DMS153 treated with DMSO at 0.1 percent for 48 hours (cell line): ENCODE measurements around the gene OR2T34.
"Not testable (repeated sequence)": the region's sequence is repeated elsewhere in the genome, so short reads cannot be mapped to it uniquely, and the experiment has no call there.

Source experiments
- DNase-seq: peaks from one replicate; lab custom pipeline; 2025; ENCODE audit not compliant: unreplicated experiment; lab: John Stamatoyannopoulos, UW

The OR2T34 gene

GRCh38 chr1:248565530-248566373 is 8.8 kb downstream of the OR2T34 start:
- DNase-seq: not testable (repeated sequence)

- DNase-seq: not testable (repeated sequence)
These were observed 11.9 kb downstream of the OR2T34 start, which contains the start of gene OR2T29 for GRCh38 chr1:248562672-248563071. Gene OR2T29, minus strand, starts transcription at chr1:248562772. Its CDS starts 3,281 bp downstream, at chr1:248559491.

GRCh38 chr1:248551027-248551426 is 23.5 kb downstream of the OR2T34 start:
- DNase-seq: not testable (repeated sequence)

DNA sequence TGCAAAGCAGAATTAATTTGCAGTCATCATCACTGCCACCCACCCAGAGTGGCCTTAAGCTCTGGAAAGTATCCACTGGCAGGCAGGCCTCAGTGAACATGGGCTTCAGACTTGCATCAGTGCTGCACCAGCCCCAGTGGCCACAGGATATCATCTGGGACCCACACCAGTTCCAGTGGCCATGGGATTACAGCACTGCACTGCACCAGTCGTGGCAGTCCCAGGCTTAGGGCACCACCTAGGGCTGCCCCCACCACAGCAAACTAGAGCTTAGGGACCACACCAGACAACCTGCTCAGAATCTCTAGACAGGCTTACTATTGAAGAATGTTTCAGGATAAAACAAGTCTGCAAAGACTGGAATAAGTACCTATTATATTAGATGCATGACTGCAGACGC is 27.2 kb downstream of the OR2T34 start:
- DNase-seq: not testable (repeated sequence)

DNA sequence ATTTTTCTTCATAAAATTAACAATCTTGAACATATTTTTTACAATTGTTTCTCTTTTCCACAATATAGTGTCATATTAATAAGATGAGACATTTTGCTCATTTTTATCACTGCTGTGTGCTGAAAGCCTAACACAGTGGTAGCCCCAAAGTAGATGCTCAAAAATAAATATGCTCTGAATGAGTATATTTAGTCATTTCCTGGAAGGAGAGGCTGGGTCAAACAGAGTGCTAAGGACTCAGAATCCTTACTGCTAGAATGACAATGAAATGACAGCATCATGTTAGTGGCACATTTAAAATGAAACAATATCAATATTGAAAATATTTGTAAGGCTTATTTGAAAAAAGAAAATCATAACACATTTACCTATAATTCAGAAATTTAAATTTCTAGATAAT is 37.1 kb downstream of the OR2T34 start:
- not testable (repeated sequence) for DNase-seq
